ENCODE data around the gene GEMIN7. TPM values are rescaled to one million over a fixed set of nuclear protein-coding genes. Genes with fewer than 3 reads are reported as not detected.

GEMIN7 gene
- total and polyA plus RNA-seq, 2 of the 13 experiments (the other 11 are each of a cell fraction or from before 2014, with no cell fraction given) = 24.1 to 30.6 TPM

DNA sequence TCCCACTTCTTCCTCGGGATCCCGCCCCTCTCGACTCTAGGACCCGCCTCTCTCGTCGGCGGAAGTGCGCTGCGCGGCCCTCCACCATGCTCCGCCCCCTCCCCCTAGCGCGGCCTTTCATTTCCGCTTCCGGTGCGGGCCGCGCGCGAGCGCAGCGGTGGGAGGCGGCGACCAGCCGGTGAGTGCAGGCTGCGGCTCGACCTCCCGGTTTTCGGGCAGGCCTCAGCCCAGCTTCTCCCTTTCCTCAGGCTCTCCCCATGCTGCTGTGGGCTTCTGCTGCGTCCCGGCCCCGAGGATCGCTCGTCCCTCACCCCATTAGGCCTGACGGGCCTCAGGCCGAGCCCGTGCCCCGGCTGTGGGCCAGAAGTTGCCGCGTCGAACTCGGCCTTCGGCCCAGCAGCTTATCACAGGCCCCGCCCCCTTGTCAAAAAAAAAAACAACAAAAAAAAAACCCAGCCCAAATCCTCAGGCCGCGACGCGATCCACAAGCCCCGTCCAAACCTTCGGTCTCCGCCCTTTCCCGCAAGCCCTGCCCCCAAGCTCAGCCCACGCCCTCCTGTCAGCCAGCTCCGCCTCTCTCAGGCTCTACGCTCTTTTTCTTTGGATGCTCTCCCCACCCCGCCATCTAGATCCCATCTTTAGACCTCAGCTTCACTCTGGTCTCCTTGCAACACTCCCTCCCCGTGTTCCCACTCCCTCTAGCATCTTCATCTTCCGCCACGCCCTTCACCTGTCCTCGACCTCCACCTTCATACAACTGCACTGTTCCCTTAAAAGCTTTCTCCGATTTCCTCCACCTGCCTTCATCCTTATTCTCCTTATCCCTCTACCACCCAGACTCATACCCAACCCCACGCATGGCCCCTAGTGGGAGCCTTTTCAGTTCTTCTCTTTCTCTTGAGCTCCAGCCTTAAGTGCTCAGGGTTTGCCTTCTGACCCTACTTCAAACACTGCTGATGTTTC, 39.8 kb upstream of the GEMIN7 start, which contains the start of gene CLASRP (continued):
- TF ChIP-seq GMEB1 (CRISPR knock-in tag; IDR thresholded peaks at IDR 0.05; ENCODE audit: borderline replicate concordance) (peak; percentile 82), ZNF674 (CRISPR knock-in tag; IDR thresholded peaks at IDR 0.05; ENCODE audit: low read depth) (no peak), ZSCAN31 (CRISPR knock-in tag; IDR thresholded peaks at IDR 0.05; ENCODE audit: low read depth) (0 out of 2 replicates have a peak, but pooled peaks have one; percentile 44), ZMAT3 (CRISPR knock-in tag; conservative IDR thresholded peaks at IDR 0.05) (peak; percentile 53; the same call in 1 of the 2 replicates), ZNF670 (CRISPR knock-in tag; IDR thresholded peaks at IDR 0.05; ENCODE audit: borderline replicate concordance) (peak; percentile 77; the same call in 1 of the 2 replicates), HNRNPH1 (optimal IDR thresholded peaks at IDR 0.05; ENCODE audit: low read depth, low read length) (no peak), KLF16 (CRISPR knock-in tag; IDR thresholded peaks at IDR 0.05) (peak in 1 of 2 experiments; percentile 85; a peak in 2 of 4 replicates), ZNF576 (CRISPR knock-in tag; IDR thresholded peaks at IDR 0.05) (peak; percentile 47; the same call in 1 of the 2 replicates), ELF3 (CRISPR knock-in tag; IDR thresholded peaks at IDR 0.05) (peak; percentile 86), NFIC (IDR thresholded peaks at IDR 0.05; ENCODE audit: low read length) (no peak), RXRA (CRISPR knock-in tag; IDR thresholded peaks at IDR 0.05) (peak; percentile 40; the same call in 1 of the 2 replicates), KAT2B (IDR thresholded peaks at IDR 0.05; ENCODE audit: borderline replicate concordance, low read depth, low read length) (no peak), ZNF337 (CRISPR knock-in tag; IDR thresholded peaks at IDR 0.05; ENCODE audit: borderline replicate concordance, low read depth) (peak; percentile 40; the same call in 1 of the 2 replicates), SIX4 (CRISPR knock-in tag; IDR thresholded peaks at IDR 0.05) (0 out of 2 replicates have a peak, but pooled peaks have one; percentile 19), ZNF18 (CRISPR knock-in tag; IDR thresholded peaks at IDR 0.05; ENCODE audit: insufficient replicate concordance) (no peak), HDAC1 (CRISPR knock-in tag; IDR thresholded peaks at IDR 0.05) (peak; percentile 85), HMGXB3 (CRISPR knock-in tag; IDR thresholded peaks at IDR 0.05; ENCODE audit: borderline replicate concordance) (0 out of 2 replicates have a peak, but pooled peaks have one; percentile 47), TFE3 (CRISPR knock-in tag; IDR thresholded peaks at IDR 0.05) (no peak; the same call in 1 of the 2 replicates)
